Renal pelvis (tissue), 12 donors: ENCODE data around the gene SEM1. TPM values are rescaled to one million over a fixed set of nuclear protein-coding genes. Genes with fewer than 3 reads are reported as not detected.
"Not testable (repeated sequence)": the region's sequence is repeated elsewhere in the genome, so short reads cannot be mapped to it uniquely, and the experiment has no call there.

Source experiments
- DNase-seq: peaks from one replicate; pipeline ENCODE4 v3.0.0-alpha.2; 2013
- long read RNA-seq, 16 experiments: transcript quantifications; one replicate each; lab custom pipeline, GENCODE V29; 2026
- polyA plus RNA-seq, 3 donors: library from polyadenylated mRNA; unstranded; fragments of 120-200 nt; gene quantifications; one replicate each; pipeline ENCODE4 v1.2.1, GENCODE V29; 2013; ENCODE audit not compliant: insufficient read length in 3 of 3

Gene SEM1
- 100 to 1,000 TPM; 162 to 220 (median 190) TPM for polyA plus RNA-seq
- long read RNA-seq, donor 1, transcript SEM1-201 (3 exons, 1,314 nt): major isoform, 204 of 232 reads
- long read RNA-seq, donor 1, transcript SEM1-209 (2 exons, 2,773 nt): minor isoform, 21 of 232 reads
- long read RNA-seq, donor 1, partial matches to known transcripts: 7 of 232 reads
- long read RNA-seq, donor 1, other reads (novel, unspliced or antisense): 0 of 232 reads
- long read RNA-seq, donor 2, transcript SEM1-209 (2 exons, 2,773 nt): minor isoform, 23 of 271 reads
- long read RNA-seq, donor 2, transcript SEM1-201 (3 exons, 1,314 nt): major isoform, 242 of 271 reads
- long read RNA-seq, donor 2, partial matches to known transcripts: 6 of 271 reads
- long read RNA-seq, donor 2, other reads (novel, unspliced or antisense): 0 of 271 reads
- long read RNA-seq, donor 3, transcript SEM1-209 (2 exons, 2,773 nt): minor isoform, 27 of 251 reads
- long read RNA-seq, donor 3, transcript SEM1-201 (3 exons, 1,314 nt): major isoform, 221 of 251 reads
- long read RNA-seq, donor 3, partial matches to known transcripts: 0 of 251 reads
- long read RNA-seq, donor 3, other reads (novel, unspliced or antisense): 0 of 251 reads
- long read RNA-seq, donor 4, transcript SEM1-209 (2 exons, 2,773 nt): minor isoform, 36 of 283 reads
- long read RNA-seq, donor 4, transcript SEM1-201 (3 exons, 1,314 nt): major isoform, 243 of 283 reads
- long read RNA-seq, donor 4, partial matches to known transcripts: 0 of 283 reads
- long read RNA-seq, donor 4, other reads (novel, unspliced or antisense): 0 of 283 reads
- long read RNA-seq, donor 5, transcript SEM1-201 (3 exons, 1,314 nt): major isoform, 196 of 217 reads
- long read RNA-seq, donor 5, transcript SEM1-209 (2 exons, 2,773 nt): minor isoform, 16 of 217 reads
- long read RNA-seq, donor 5, partial matches to known transcripts: 5 of 217 reads
- long read RNA-seq, donor 5, other reads (novel, unspliced or antisense): 0 of 217 reads
- long read RNA-seq, donor 6, transcript SEM1-209 (2 exons, 2,773 nt): minor isoform, 18 of 197 reads
- long read RNA-seq, donor 6, transcript SEM1-201 (3 exons, 1,314 nt): major isoform, 167 of 197 reads
- long read RNA-seq, donor 6, partial matches to known transcripts: 9 of 197 reads
- long read RNA-seq, donor 6, other reads (novel, unspliced or antisense): 0 of 197 reads
- long read RNA-seq, donor 7, transcript SEM1-201 (3 exons, 1,314 nt): major isoform, 310 of 339 reads
- long read RNA-seq, donor 7, transcript SEM1-209 (2 exons, 2,773 nt): minor isoform, 29 of 339 reads
- long read RNA-seq, donor 7, partial matches to known transcripts: 0 of 339 reads
- long read RNA-seq, donor 7, other reads (novel, unspliced or antisense): 0 of 339 reads
- long read RNA-seq, donor 8, transcript SEM1-209 (2 exons, 2,773 nt): minor isoform, 10 of 116 reads
- long read RNA-seq, donor 8, transcript SEM1-201 (3 exons, 1,314 nt): major isoform, 106 of 116 reads
- long read RNA-seq, donor 8, partial matches to known transcripts: 0 of 116 reads
- long read RNA-seq, donor 8, other reads (novel, unspliced or antisense): 0 of 116 reads
- long read RNA-seq, donor 9, transcript SEM1-201 (3 exons, 1,314 nt): major isoform, 256 of 275 reads
- long read RNA-seq, donor 9, transcript SEM1-209 (2 exons, 2,773 nt): minor isoform, 12 of 275 reads
- long read RNA-seq, donor 9, partial matches to known transcripts: 5 of 275 reads
- long read RNA-seq, donor 9, other reads (novel, unspliced or antisense): 0 of 275 reads
- long read RNA-seq, donor 10, transcript SEM1-201 (3 exons, 1,314 nt): major isoform, 168 of 194 reads
- long read RNA-seq, donor 10, transcript SEM1-209 (2 exons, 2,773 nt): minor isoform, 17 of 194 reads
- long read RNA-seq, donor 10, partial matches to known transcripts: 8 of 194 reads
- long read RNA-seq, donor 10, other reads (novel, unspliced or antisense): 0 of 194 reads
- long read RNA-seq, donor 11, transcript SEM1-201 (3 exons, 1,314 nt): major isoform, 172 of 203 reads
- long read RNA-seq, donor 11, transcript SEM1-209 (2 exons, 2,773 nt): minor isoform, 26 of 203 reads
- long read RNA-seq, donor 11, partial matches to known transcripts: 5 of 203 reads
- long read RNA-seq, donor 11, other reads (novel, unspliced or antisense): 0 of 203 reads
- long read RNA-seq, donor 12, transcript SEM1-209 (2 exons, 2,773 nt): minor isoform, 23 of 281 reads
- long read RNA-seq, donor 12, transcript SEM1-201 (3 exons, 1,314 nt): major isoform, 248 of 281 reads
- long read RNA-seq, donor 12, partial matches to known transcripts: 8 of 281 reads
- long read RNA-seq, donor 12, other reads (novel, unspliced or antisense): 0 of 281 reads
- long read RNA-seq, donor 13, transcript SEM1-201 (3 exons, 1,314 nt): major isoform, 160 of 185 reads
- long read RNA-seq, donor 13, transcript SEM1-209 (2 exons, 2,773 nt): minor isoform, 24 of 185 reads
- long read RNA-seq, donor 13, partial matches to known transcripts: 0 of 185 reads
- long read RNA-seq, donor 13, other reads (novel, unspliced or antisense): 0 of 185 reads
- long read RNA-seq, donor 14, transcript SEM1-209 (2 exons, 2,773 nt): minor isoform, 71 of 512 reads
- long read RNA-seq, donor 14, transcript SEM1-201 (3 exons, 1,314 nt): major isoform, 420 of 512 reads
- long read RNA-seq, donor 14, partial matches to known transcripts: 21 of 512 reads
- long read RNA-seq, donor 14, other reads (novel, unspliced or antisense): 0 of 512 reads
- long read RNA-seq, donor 15, transcript SEM1-201 (3 exons, 1,314 nt): major isoform, 266 of 304 reads
- long read RNA-seq, donor 15, transcript SEM1-209 (2 exons, 2,773 nt): minor isoform, 22 of 304 reads
- long read RNA-seq, donor 15, partial matches to known transcripts: 13 of 304 reads
- long read RNA-seq, donor 15, other reads (novel, unspliced or antisense): 0 of 304 reads
- long read RNA-seq, donor 16, transcript SEM1-209 (2 exons, 2,773 nt): minor isoform, 31 of 320 reads
- long read RNA-seq, donor 16, transcript SEM1-201 (3 exons, 1,314 nt): major isoform, 280 of 320 reads
- long read RNA-seq, donor 16, partial matches to known transcripts: 7 of 320 reads
- long read RNA-seq, donor 16, other reads (novel, unspliced or antisense): 0 of 320 reads

- DNase-seq: peak; percentile 89
These were observed at the start of gene SEM1 for GRCh38 chr7:96709381-96710228. TSS of gene SEM1 (minus strand) at chr7:96709846. CDS start at chr7:96709763, 83 bp downstream.

DNA sequence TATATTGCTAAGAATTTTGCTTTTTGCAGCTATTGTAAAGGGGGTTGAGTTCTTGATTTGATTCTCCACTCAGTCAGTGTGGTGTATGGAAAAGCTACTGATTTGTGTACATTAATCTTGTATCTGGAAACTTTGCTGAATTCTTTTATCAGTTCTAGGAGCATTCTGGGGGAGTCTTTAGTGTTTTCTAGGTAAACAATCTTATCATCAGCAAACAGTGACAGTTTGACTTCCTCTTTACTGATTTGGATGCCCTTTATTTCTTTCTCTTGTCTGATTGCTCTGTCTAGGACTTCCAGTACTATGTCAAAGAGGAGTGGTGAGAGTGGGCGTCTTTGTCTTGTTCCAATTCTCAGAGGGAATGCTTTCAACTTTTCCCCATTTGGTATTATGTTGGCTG is 48.2 kb upstream of the SEM1 start:
- not testable (repeated sequence) for DNase-seq

- DNase-seq: no peak
These were observed 37.8 kb upstream of the SEM1 start for GRCh38 chr7:96747418-96747940.

DNA sequence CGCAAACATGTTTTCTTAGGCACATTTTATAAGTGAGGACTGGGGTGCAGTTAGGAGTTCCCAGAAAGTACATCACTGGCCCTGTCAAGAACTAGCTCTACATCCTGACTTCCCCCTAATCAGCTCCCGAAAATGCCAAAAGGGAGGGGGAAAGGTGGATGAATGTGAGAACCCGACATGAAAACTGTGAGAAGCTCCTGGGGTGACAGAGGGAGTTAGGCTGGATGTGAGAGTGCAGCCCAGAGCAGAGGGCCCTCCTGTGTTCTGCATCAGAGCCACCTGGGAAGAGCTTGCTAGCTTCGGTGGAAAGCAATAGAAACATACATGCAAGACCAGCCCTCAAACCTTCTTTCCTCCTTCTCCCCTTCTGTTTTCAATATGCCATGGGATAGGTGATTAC is 30.5 kb upstream of the SEM1 start:
- no peak for DNase-seq

- DNase-seq: no peak
These were observed 30.0 kb upstream of the SEM1 start for GRCh38 chr7:96739609-96740008.

DNA sequence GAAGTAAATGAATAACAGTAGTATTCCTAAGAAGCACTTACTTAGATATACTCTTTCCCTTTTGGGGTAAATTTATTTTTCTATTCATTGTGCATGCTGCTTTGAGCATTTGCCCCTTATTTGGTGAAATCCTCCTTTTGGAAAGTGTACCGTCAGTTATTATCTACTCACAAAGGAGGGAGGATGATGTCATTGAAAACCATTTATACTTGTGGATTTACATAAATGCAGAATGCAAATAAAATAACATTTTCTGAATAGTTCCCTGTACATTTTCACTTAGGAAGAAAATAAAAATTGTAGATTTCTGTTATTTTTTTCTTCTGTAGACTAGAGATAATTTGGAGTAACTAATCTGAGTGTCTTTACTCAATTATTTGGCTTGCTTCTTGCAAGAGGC is 29.5 kb upstream of the SEM1 start:
- DNase-seq: no peak

DNA sequence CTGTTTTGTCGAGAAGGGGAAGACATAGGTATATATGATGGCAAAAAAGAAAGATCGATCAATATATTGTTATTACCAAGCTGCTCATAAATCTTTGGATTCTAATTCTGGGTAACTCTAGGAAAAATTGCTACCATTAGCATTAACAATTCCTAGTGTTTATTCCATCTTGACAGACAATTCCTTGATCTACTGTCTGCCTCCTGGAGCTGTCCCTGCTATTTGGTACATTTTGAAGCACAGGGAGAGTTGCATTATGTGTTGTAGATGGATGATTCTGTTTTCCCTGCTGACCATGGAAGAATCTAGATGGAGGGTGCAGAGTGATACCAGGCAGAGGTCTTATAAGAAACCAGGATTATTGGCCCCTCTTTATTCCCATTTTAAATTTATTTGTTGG is 29.1 kb upstream of the SEM1 start:
- DNase-seq: no peak

- DNase-seq: no peak
These were observed 28.0 kb upstream of the SEM1 start for GRCh38 chr7:96737545-96738050.

DNA sequence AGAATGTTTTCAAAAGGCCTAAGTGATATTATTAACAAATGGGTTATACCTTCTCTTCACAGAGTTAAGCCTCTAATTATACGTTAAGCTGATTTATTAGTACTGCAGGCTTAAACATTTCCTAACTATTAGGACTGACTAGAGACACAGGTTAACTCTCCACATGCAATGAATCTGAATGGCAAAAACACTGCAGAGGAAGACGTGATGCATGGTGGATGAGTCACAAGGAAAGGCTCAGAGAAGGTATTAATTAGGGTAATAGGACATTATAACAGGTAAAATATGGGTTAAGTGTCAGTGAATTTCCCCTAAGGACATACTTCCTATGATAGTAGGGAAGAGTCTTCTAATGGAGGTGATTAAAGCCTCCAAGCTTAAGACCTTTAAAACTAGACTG is 24.7 kb upstream of the SEM1 start:
- DNase-seq: no peak

- DNase-seq: no peak
These were observed 20.2 kb upstream of the SEM1 start for GRCh38 chr7:96729820-96730219.

- no peak for DNase-seq
These were observed 18.5 kb upstream of the SEM1 start for GRCh38 chr7:96728139-96728538.

DNA sequence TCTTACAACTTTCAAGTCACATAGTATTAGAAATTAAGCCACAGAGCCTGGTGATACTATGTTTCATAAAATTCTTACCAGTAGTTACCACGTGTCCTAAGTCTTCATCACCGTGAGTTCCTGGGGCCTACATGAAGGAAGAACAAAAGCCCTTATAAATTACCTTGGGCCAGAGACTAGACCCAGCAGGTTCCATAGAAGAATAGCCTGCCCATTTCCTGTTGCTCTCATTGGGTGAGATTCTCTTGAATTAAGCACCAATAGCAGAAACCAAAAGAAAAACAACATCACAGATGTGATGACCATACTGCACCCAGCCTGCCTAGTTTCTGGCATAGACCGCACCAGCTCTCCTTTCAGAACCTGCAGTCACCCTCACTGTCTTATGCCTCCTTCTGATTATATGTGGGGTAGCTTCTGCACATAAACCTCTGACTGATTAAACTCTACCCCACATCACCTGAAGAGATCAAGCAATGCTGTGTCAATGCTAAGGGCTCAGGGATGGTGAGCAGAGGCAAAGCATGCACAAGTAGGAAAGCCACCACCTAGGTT is 18.0 kb upstream of the SEM1 start:
- no peak for DNase-seq

- no peak for DNase-seq
These were observed 14.0 kb upstream of the SEM1 start for GRCh38 chr7:96723622-96724021.

GRCh38 chr7:96722928-96723327 is 13.3 kb upstream of the SEM1 start:
- DNase-seq: not testable (repeated sequence)

- DNase-seq: peak; percentile 2
These were observed 11.2 kb upstream of the SEM1 start for GRCh38 chr7:96720843-96721242.

DNA sequence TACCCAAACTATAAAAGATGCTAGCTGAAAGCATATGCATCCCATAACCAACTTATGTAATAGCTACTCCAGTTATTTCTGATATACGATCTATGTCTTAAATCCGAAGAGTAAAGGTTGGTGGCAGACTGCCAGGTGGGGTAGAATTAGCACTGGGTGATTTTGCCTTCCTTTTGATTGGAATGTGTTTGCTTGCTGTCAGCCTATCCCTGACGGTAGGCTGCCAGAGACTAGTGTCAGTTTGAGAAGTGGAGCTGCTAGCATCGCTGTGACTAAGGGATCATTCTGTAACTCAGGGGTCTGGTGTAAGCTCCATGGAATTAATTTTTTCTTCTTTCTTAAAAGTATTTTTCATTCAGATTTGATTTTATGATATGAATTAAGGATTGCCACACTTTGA is 9.5 kb upstream of the SEM1 start:
- no peak for DNase-seq
